HG03354 (cell line): ENCODE results near the gene RPS15.
"Not testable (repeated sequence)": the region's sequence is repeated elsewhere in the genome, so short reads cannot be mapped to it uniquely, and the experiment has no call there.

Experiments used
- ATAC-seq: cut with Tn5 transposase; IDR thresholded peaks from one replicate; pipeline ENCODE4 v1.9.1; 2021; ENCODE audit warnings: mild to moderate bottlenecking; ENCODE audit not compliant: unreplicated experiment, poor library complexity, severe bottlenecking

Gene RPS15

GRCh38 chr19:1431759-1432506 is 6.3 kb upstream of the RPS15 start:
- no peak for ATAC-seq

- ATAC-seq = no peak
These were observed 5.7 kb upstream of the RPS15 start for GRCh38 chr19:1432507-1432887.

GRCh38 chr19:1433119-1434039 is 4.8 kb upstream of the RPS15 start:
- no peak for ATAC-seq

- no peak for ATAC-seq
These were observed 4.2 kb upstream of the RPS15 start for GRCh38 chr19:1434040-1434366.

DNA sequence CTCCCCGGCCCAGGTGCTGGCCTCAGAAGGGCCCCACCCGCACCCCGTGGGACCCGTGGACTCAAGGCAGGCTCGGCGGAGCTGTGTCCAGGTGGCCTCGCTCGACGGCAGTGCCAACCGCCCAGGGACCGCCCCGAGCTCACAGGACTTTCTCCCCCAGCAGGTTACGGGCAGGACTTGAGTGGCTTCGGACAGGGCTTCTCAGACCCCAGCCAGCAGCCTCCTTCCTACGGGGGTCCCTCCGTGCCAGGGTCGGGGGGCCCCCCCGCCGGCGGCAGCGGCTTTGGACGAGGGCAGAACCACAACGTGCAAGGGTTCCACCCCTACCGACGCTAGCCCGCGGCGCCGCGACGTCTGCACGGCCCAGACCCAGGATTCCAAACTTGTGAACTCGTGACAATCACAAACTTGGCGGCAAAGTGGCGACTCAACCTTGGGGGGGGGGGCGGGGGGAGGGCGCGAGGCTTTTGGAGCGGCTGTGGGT is 3.6 kb upstream of the RPS15 start:
- no peak for ATAC-seq

GRCh38 chr19:1435378-1435989 is 2.7 kb upstream of the RPS15 start:
- ATAC-seq = no peak

DNA sequence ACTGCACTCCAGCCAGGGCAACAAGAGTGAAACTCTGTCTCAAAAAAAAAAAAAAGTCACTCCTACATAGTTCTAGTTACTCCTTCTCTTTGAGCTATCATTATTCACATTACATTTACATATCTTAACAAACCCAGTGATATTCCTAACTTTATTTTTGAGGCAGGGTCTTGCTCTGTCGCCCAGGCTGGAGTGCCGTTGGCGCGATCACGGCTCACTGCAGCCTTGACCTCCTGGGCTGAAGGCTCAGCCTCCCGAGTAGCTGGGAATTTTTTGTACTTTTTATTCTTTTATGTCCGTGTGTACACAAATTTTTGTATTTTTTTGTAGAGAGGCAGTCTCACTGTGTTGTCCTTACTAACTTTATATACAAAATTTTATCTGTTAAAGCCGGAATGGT is 587 bp upstream of the RPS15 start:
- no peak for ATAC-seq

DNA sequence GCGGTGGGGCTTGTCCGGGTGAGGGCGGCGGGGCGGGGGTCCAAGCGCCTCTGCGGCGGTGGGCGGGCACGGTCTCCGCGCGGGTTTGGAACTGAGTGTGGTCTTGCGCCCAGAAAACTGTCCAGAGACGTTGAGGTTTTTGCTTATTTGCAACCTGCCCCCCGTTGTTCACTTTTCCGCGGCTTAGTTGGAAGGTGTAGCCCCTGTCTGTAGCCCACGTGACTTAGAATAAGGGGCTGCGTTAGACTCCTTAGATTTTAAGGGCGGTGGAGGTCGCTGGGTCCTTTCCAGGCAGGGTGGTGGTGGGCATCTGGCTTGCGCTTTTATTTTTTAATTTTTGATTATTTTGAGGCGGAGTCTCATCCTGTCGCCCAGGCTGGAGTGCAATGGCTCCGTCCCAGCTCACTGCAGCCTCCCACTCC is 748 bp downstream of the RPS15 start:
- peak; percentile 2 for ATAC-seq

DNA sequence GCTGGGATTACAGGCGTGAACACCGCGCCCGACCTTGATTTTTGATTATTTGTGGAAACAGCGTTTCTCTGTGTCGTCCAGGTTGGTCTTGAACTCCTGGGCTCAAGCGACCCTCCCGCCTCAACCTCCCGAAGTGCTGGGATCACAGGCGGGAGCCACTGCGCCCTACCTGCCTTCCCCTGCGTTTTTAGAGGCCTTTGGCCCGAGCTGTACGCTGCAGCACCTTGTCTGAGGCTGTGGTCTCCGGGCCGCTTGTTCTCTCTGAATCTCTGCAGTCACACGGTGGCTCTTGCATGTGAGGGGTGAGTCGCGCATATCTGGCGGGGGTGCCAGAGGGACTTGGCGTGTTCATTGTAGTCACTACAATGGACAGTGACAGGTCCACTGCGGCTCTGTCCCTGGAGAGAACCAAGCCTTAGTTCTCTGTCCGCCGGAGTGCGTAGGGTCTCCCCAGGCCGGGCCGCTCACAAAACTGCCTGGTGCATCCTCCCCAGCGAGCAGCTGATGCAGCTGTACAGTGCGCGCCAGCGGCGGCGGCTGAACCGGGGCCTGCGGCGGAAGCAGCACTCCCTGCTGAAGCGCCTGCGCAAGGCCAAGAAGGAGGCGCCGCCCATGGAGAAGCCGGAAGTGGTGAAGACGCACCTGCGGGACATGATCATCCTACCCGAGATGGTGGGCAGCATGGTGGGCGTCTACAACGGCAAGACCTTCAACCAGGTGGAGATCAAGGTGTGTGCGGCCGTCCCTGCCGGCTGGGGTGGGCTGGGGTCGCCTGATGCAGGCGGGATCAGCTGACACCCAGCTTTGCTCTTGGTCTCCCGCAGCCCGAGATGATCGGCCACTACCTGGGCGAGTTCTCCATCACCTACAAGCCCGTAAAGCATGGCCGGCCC is 1.6 kb downstream of the RPS15 start:
- ATAC-seq = not testable (repeated sequence)

DNA sequence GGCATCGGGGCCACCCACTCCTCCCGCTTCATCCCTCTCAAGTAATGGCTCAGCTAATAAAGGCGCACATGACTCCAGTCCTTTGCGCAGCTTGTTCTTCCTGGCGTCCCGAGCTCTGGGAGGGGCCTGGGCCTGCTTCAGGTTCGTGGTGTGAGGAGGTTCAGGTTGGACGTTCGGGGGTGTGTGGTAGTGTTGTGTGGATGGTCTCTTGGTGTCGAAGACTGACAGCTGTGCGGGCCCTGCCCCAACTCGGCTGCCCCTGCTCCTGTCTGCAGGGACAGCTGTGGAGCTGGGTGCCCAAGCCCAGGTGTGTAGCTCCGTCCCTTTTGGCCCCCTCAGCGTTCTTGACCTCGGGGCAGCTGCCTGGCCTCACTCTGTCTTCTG is 2.2 kb downstream of the RPS15 start:
- ATAC-seq = no peak

DNA sequence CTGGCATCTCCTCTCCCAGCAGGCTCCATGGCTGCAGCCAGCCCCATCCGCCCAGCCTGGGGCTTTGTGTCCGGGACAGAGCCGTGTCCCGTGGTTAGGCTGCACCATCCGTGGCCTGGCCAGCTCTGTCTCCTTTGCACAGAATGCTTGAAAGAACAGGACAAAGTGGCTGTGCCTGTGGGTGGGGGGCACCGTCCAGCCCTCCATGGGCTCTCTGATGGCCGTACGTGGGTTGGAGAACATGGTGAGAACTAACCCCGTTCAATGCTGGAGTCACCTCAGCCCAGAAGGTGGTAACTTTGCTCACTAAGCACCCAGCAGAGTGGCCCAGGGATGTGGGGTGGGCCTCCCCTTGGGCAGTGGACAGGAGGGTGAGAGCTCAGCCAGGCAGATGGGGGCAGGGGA is 2.8 kb downstream of the RPS15 start:
- ATAC-seq = no peak

DNA sequence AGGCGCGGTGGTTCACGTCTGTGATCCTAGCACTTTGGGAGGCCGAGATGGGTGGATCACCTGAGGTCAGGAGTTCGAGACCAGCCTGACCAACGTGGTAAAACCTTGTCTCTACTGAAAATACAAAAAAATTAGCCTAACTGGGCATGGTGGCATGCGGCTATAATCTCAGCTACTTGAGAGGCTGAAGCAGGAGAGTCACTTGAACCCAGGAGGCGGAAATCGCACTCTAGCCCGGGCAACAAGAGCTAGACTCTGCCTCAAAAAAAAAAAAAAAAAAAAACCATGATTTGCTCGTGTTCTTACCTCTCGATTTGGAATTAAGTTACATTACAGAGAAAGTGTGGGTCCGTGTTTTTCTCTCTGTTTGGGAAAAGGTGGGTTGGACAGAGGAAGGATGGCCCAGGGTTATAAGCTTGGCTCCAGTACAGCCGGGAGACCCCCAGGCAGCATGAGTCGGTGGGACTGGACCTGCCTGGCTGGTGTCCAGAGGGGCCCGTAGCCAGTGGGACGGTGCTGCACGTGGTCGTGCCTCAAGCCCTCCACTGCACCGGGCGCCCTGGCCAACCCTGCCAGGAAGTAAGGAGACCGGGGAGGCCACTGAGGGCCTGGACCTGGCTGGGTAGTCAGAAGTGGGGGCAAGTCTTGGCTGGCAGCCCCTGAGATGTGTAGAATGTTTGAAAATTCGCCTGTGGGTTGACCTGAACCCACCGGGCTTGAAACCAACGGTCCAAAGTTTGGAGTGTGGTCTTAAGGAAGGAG is 3.7 kb downstream of the RPS15 start:
- ATAC-seq = no peak

DNA sequence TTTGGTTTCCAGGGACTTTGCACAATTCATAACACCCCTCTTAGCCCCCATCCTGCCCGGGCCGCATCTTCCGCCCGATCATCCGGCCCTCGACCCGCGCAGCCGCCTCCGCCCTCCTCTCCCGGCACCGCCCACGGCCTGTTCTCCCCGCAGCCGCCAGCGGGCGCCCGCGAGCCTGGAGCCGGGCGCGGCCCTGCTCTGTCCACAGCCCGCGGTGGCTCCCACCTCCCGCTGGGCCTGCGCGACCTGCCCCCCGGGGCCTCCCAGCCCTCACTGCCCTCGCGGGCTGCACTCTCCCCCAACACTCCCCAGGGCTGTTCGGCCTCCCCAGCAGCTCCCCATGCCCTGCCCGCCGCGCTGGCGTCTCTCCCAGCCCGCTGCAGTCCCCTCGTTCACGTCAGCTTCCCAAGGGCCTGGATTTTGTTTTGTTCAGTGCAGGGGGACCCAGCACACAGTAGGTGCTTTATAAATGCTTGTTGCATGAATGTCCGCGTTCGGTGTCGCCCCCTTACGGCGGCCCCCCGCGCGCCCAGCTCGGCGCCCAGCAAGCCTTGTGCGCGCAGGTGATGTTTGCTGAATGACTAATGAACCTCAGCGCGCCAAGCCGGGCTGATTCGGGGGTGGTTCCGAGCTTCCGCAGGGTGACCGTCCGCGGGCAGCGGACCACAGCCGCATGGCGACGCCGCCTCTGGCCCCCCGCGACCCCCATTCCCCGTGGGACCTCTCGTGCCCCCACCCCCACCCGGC is 7.2 kb downstream of the RPS15 start:
- peak; percentile 79 for ATAC-seq

GRCh38 chr19:1445932-1446712 is 7.9 kb downstream of the RPS15 start:
- ATAC-seq = no peak

GRCh38 chr19:1446713-1447481 is 8.7 kb downstream of the RPS15 start:
- no peak for ATAC-seq

GRCh38 chr19:1447504-1447903 is 9.3 kb downstream of the RPS15 start:
- no peak for ATAC-seq

DNA sequence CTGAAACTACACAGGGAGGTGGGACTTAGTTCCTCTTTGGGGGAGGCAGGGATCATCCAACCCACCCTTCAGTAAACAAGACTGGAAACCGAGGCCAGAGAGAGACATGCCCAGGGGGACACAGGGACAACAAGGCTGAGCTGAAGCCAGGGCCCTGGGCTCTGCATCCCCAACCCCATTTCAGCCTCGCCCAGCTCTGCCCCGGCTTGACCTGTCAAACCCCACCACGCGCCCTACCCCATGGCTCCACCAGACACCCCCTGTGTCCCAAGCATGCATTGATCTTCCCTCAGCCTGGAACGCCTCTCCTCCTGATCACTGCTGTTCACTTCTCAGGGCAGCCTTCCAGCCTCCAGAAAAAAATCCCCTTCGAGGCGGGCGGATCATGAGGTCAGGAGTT is 9.7 kb downstream of the RPS15 start:
- ATAC-seq = no peak
